A549 treated with AZD9567 at 1 μM for 4 hours (cell line): ENCODE measurements around the gene SPRYD7. TPM values are rescaled to one million over a fixed set of nuclear protein-coding genes. Genes with fewer than 3 reads are reported as not detected.

Experiments
- total RNA-seq: library from RNA; stranded (reverse); fragments of 200-300 nt; extraction: Qiagen RNA extraction; gene quantifications from 5 replicates; pipeline ENCODE4 v1.2.3, GENCODE V29; 2022; ENCODE audit not compliant: insufficient read depth

The SPRYD7 gene, protein sequence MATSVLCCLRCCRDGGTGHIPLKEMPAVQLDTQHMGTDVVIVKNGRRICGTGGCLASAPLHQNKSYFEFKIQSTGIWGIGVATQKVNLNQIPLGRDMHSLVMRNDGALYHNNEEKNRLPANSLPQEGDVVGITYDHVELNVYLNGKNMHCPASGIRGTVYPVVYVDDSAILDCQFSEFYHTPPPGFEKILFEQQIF
- 9.2 to 12.9 TPM (median 10.3 TPM) in 5 replicates for total RNA-seq

DNA sequence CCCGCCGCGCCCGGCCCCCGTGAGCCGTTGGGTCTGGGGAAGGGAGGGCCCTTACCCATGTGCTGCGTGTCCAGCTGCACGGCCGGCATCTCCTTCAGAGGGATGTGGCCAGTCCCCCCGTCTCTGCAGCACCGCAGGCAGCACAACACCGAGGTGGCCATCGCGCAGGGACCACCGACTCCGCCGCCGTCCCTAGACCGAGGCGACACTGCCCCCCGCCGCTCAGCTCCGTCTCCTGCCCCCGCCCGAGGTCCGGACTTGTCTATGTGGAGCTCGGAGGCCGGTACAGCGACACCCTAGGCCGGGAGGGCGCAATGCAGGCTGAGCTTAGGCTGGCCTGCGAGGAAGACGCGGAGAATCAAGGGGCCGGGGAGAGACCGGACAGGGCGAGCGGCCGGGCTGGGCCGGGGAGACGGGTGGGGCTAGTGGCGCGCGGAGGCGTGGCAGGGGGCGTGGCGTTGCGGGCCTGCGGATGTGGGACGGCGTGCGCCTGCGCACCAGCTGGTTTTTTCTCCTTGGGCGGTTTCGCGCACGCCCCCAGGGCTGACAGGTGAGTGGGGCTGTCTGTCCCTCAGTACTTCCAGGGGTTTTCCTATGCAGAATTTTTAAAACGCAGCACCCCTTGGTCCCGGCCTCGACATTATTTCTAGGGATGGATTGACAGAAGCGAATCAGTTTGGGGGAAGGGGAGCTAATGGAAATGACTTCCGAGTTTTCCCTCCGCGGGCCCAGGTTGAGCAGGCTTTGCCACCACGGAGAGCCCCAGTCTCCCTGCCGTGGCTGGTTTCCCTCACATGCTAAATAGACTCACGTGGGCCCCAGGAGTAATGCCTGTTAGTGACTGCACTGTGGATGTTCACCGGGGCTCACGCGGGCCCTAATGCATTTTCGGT, at the start of gene SPRYD7:
TSS of gene SPRYD7 (minus strand) at position 266 of the 893 bp plus-strand sequence. CDS start at position 161, 105 bp downstream.

Other genes starting within 250 kb of the SPRYD7 start
- 56.8 to 74.5 TPM (median 70.1 TPM) in 5 replicates for gene EBPL, start 244.9 kb downstream of the SPRYD7 start, total RNA-seq
- gene KPNA3, start 143.7 kb downstream of the SPRYD7 start, total RNA-seq, result 24.2 to 33.7 TPM (median 28.9 TPM) in 5 replicates
- gene TRIM13, start 60.7 kb upstream of the SPRYD7 start, total RNA-seq, result 14.7 to 19.2 TPM (median 15.1 TPM) in 5 replicates
- gene KCNRG, start 79.1 kb upstream of the SPRYD7 start, total RNA-seq, result 0.29 to 0.60 TPM (median 0.55 TPM) in 4 of 5 replicates, not detected in the other